Brain pericyte (primary cell): ENCODE results near the gene S100A3.

Source experiments
- DNase-seq: peaks from one replicate; pipeline ENCODE4 v3.0.0-alpha.2; 2012; ENCODE audit warnings: low read depth, low spot score

The S100A3 gene

DNA sequence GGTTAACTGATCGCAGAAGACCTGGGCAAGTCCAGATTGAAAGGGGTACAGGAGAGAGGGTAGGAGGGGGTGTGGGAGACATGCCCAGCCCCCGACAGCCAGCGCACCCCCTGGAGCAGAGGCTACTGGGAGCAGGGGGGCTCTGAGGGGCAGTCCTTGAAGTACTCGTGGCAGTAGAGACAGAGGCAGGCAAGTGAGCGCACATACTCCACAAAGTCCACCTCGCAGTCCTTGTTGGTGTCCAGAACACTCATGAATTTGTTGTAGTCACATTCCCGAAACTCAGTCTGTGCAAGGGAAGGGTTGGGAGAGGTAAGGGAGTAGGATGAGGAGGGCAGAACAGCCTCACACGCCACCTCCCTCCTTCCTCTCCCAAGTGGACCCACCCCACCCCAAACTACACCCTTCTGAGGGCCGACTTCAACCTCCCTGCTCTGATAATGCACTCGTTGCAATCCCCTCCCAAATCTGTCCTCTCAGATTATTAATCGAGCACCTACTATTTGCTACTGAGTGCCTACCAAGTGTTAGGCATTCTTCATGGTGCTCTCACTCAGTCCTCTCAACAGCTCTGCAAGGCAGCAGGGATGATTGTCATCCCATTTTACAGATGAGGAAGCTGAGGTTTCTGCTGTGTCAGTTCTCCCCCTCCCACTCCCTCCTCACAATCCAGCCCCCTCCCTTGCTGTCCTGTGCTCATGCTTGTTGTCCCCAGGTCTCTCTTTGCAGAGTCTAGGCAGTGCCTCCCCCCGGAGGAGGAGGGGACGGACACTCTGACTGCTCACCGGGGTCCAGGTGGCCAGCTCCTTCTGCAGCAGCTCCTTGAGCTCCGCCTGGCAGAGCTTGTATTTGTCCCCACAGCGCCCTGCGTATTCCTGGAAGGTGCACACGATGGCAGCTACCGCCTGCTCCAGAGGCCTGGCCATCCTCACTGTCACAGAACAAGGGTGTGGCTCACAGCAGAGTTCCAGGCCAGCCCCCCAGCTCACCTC lies 1.2 kb downstream of the S100A3 start:
- no peak for DNase-seq

DNA sequence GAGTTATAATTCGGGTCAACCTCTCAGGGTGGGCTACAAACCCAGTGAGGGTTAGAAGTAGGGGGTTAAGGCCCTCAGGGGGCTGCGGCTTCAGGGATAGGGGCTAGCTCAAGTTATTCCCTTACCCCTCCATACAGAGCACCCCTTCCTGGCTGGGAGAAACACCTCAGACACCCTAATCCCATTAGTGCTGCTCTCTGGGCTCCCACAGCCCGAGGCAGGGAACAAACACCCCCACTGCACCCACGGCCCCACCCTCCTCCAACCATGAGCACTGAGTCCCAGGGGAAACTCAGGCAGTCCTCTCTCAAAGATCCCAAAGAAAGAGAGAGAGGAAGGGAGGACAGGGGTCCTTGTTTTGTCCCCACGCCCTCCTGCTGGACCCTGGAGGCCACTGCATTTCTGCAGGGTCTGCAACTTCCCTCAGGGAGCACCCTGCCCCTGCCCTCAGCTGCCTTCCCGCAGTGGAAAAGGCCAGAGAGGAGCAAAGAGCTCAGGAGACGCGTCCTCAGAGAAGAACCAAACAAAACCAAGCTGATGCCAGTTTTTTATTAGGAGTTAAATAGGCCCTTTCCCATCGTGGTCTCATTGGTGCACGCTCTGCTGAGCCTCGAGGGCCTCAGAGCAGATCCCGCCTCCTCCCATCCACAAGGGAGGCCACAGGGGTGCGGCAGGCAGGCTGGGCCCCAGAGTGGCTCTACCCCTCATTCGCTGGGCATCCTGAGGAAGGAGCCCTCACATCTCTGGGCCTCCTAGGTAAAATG lies 2.1 kb downstream of the S100A3 start:
- DNase-seq, result no peak

DNA sequence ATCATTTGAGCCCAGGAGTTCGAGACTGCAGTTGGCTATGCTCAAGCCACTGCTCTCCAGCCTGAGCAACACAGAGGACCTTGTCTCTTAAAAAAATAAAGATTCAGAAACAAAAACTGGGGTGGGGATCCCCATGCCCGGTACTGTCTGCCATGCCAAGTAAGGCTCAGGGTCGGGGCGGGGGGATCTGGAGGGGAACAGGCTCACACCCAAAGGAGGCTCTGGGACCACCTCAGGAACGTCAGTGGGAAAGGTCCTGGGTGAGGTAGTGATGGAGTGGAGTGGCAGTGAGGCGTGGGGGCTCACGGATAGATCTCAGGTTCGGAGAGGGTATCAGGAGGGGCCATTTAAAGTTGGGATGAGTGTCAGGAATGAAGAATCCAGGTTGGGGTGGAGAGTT lies 2.7 kb downstream of the S100A3 start:
- DNase-seq, result no peak

DNA sequence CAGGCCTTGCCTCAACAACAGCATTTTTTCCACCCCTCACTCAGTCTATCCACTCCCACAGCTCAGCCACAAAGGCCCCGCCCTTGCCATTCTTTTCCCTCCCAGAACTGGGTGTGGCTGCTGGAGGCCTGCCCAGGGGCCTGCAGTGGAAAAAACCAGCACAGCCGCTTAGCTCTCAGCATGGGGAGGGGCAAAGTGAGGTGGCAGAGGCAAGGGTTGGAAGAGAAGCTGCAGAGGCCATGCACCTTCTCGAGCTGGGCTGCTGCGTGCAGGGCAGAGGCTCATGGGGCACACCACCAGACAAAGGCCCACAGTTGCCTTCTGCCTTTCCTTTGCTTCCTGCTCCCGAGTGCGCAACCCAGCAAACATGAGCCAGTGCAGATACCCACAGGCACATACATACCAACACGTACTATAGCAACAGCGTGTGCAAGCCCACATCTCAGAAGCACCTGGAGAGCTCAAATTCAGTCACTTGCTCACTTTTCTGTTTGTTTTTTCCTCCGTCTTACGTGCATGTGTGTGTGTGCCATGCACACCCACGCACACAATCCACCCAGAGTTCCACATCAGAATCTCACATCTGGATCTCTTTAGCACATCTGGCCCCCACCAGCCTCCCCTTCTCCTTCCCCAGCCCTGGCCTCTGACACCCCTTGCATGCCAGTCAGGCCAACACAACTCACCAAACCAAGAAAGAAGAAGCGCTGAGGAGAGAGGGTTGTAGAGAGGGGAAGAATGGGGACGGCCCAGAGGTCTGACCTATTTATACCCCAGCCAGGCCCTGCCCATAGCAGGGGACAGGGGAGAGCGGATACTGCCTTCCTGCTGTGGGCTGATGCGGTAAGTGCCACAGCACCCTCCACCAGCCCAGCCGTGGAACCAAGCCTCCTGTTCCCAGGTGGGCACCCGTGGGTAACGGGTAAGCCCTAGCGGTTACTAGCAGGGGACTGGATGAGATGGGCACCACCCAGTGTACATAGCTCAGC lies 3.7 kb downstream of the S100A3 start, which contains the start of gene S100A4:
S100A4 (minus strand) TSS at position 740 of the 989 bp plus-strand sequence. CDS start 1,012 bp downstream, outside the sequence.
- no peak for DNase-seq

DNA sequence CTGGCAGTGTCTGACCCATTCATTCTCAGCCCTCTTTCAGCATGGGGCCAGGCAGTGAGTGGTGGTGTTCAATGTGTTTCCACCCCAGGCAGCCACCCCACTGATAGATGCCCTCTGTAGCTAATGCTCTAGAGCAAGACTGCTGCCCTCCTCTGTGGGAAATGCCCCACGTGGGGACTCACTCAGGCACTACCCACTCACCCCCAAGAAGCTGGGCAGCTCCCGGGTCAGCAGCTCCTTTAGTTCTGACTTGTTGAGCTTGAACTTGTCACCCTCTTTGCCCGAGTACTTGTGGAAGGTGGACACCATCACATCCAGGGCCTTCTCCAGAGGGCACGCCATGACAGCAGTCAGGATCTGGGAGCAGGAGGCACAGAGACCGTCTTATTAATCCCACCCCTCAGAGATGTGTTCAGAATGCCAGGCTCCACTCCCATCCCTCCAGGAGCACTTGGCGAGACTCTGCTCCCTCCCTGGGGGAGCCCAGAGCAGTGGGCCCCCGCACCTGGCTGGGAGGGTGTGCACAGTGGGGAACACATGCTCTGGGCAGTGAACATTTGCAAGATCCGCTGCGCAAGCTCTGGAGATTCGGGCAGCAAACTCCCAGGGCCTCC lies 4.5 kb downstream of the S100A3 start:
- DNase-seq, result no peak

DNA sequence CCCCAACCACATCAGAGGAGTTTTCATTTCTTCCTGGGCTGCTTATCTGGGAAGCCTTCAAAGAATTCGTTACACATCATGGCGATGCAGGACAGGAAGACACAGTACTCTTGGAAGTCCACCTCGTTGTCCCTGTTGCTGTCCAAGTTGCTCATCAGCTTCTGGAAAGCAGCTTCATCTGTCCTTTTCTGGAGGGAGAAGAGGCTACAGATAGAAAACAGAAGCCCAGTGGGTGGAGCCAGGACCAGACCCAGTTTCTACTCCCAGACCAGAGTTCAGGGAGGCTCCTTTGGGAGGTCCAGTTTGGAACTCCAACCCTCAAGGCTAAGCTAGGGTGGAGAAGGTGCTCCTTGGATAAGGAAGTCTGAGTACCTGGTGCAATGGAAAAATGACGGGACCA lies 5.3 kb downstream of the S100A3 start:
- DNase-seq, result no peak

DNA sequence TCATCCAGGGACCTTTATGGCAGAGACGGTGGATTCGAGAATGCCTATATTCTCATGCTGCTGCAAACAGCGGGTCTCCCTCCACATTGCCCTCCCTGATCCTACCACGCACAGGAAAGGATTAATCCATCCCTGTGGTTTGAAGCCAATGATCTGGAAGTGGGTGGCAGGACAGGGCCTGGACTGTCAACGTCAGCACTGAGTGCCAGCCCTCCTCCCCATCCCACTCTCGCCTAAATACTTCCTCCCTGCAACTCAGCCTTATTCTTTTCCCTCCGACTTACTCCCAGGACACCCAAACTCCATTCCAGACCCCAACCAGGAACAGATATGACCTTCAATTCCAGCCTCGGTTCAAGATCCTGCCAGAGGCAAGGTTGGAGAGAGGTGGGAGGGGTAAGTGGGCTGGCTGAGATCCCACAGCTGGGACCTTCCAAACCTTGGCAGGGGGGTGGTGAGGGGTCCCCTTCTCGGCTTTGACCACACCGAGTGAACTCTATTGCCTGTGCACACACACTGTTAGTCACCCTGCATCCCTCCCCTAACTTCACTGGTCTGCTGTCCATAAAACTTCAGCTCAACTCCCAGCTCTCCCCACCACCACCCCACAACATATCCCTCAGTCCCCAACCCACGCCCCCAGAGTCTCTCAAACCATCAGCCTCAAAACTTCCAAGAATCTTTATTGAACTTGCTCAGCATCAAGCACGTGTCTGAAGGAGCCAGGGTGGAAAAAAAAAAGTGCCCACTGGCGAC lies 5.9 kb downstream of the S100A3 start:
- DNase-seq, result no peak

DNA sequence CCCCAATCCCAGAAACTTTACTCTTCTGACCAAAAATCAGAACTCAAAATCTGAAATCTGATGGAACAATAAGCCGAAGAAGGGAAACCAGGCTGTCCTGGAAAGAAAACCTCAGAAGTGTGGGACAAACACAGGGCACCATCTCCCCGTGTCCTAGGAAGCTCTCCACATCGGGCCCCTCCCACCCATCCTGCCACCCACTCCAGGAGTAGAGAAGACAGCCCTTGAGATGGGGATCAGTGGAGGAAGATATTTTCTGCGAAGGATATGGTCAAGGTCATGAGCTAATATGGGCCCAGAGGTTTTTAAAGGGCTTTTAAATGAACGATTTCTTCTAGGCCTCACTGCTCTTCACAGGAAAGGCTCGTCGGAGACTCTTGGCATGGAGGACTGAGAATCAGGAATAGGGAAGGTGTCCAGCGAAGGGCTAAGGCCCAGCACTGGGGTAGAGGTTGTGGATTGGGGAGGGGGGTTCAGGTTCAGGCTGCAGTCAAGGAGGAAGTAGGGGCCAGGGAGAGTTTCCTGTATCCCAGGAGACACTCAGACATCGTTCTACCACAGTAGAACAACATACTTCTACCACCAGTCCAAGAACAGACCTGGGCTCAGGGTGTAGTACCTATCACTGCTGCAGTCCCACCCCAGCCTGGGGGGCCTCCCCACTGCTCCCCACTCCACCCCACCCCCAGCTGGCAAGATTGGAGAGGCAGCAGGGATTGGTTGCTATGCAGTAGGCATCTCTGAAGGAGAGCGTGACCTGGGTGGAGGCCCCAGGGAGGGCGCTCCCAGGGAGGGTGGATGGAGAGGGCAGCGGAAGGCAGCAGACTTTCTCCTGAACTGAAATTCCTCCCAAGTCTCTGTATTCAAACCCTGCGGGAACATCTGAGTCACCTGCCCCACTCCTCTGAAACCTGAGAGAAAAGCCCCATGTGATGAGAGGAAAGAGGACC lies 7.1 kb downstream of the S100A3 start:
- DNase-seq, result no peak

DNA sequence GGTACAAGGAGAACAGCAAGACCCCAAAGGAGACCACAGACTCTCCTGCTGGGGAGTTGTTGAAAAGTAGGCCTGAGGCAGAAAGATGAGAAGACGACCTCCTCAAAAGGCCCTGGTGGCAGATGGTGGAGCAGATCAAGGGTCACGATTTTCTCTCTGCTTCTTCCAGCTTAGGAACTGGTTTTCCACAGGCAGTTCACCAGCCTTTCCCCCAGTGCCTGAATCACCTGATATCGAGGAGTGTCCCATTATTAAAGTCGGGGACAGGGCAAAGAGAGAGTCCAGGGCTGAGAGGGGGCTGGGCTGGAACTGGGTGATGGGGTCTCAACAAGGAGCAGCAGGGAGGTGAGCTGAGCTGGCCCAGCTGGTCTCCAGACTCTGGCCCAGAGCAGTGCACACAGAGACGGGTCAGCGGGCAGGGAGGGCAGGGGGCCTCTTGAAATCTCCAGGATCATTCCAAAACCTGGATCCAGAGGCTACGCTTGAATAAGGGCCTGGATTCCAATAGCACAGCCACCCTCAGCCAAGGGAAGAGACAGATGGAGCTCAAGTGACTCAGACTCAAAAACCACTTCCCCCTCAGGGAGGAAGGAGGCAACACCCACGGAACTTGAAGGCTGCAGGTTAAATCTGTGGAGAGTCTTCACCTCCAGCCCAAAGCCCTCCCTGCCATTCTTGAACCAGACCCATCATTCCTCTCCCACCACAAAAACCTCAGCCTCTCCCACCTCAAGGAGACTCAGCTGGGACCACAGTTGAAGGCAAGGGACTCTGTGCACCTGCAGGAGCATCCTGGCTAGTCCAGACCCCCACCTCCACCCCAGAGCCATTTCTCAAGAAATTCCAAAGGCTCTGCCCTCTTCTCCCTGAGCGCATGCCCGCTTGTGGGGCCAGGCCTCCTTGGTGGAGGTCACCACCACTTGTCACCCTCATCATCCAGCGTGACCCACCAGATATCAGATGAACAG lies 8.4 kb downstream of the S100A3 start, which contains the start of gene S100A5:
S100A5 (minus strand) TSS at position 541 of the 968 bp plus-strand sequence. CDS start 743 bp downstream, outside the sequence.
- DNase-seq, result no peak

DNA sequence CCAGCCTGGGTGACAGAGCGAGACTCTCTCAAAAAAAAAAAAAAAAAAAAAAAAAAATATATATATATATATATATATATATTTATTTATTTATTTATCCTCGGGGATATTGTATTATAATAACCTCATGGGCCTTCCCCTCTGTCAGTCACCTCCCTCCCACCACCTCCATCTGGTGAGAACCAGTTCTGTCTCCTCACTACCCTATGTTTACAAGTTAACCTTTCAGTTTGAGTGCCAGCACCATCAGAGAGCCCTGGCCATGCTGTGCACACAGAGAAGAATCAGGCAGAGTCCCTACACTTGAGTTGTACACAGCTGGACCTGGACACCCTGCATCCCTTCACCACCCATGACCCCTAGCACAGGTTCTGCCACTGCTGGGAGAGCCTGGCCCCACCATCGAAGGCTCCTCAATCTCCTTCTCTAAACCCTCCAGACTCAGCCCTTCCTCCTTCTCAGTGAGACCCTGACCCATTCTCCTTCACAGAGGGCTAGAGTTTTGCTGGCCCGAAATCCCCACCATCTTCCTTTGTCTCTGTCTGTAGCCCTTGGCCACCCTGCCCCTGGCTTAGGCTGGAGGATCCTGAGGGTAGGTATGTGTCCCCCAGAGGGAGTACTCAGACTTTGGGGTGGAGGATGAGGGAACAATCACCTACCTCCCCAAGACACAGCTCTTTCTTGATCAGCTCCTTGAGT lies 9.5 kb downstream of the S100A3 start:
- no peak for DNase-seq

DNA sequence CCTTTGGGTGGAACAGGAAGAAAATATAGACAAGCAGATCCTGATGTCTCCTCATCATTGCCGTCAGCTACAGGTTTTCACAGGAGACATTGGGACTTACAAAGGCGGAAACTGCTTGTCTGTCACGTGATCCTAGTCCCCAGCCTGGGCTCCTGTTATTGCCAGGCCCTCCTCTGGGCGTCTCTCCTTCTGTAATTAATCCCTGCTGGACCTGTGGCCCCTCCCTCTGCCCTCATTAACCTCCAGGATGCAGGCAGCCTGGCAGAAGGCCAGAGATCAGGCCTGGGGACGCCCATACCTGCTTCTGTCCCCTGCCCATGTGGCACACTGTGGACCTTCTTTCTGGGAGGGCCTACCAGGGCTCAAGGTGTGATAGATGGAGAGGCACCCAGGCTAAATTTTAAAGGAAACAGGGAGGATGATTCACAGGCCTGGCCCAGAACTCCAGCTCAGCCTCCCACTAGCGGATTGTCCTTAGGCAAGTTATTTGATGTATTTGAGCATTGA lies 10.7 kb downstream of the S100A3 start:
- DNase-seq, result no peak

DNA sequence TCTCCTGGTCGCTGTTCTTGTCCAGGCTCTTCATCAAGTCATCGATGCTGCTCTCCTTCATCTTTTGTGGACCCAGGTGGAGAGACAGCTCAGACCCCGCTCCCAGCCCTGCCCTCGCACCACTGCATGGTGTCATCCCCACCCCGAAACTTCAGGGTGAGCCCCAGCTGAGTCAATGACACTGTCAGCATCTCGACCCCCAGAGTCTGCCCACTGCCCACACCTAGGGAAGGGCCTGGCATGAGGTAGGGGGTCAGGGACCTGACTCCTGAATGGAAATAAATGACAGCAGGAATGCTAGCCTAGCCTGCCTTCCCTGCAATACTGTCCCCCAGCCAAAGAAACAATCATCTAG lies 11.7 kb downstream of the S100A3 start:
- no peak for DNase-seq

DNA sequence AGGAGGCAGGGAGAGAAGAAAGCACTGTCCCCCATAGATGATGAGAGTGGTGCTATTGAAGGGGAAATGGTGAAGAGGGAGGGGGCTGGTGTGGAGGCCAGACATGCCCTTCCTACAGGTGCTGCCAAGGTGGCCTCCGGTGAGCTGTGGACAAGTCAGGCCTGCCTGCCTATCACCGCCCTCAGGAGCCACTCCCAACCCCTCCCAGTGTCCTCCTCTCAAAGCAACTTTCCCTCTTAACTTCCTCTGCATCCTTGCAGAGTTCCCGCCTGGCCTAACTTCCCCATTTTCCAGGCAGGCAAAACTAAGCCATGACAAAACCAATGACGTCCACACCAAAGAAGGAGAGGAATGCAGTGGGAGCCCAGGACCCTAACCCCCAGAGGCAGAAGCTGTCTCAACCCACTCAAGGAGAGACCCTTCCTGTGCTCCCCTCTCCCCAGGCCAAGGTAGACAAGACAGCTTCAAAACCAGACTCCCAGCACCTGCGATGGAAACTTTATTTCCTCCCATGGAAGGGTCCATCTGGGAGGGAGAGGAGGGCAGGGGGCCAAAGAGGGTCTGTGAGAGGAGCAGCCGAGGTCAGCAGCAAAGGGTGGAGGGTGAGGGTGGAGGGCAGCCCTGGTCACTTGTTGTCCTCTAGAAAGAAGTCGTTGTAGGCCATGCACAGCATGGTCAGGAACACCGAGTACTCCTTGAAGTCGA lies 12.2 kb downstream of the S100A3 start:
- DNase-seq, result no peak

DNA sequence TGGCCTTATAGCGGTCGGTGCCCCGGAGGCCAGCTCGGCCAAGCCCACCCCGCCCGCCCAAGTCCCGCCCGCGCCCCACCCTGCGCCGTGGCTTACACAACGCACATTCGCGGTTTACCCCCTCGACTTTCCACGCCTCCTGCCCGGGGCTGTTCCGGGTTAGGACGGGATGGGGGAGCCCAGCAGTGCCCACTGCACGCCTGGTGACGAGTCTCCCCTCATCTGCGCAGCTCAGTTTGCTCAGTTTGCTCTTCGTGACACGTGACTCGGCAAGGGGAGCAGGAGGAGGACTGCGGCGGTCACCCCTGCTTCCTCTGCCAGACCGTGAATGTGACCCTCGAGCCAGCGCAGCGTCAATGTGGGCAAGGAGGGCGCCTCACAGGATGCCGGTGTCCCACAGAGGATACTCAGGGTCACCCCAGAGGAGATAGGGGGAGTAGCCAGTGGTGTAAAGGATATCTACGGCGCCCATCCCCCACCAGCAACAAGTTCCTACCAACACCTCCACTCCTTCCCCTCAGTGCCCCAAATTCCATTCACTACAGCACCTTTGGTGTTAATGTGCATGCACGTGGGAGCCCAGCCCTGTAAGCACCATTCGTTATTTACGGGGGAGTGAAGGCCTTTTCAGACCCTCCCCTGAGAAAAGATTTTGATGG lies 12.9 kb downstream of the S100A3 start:
- DNase-seq, result peak; percentile 51

DNA sequence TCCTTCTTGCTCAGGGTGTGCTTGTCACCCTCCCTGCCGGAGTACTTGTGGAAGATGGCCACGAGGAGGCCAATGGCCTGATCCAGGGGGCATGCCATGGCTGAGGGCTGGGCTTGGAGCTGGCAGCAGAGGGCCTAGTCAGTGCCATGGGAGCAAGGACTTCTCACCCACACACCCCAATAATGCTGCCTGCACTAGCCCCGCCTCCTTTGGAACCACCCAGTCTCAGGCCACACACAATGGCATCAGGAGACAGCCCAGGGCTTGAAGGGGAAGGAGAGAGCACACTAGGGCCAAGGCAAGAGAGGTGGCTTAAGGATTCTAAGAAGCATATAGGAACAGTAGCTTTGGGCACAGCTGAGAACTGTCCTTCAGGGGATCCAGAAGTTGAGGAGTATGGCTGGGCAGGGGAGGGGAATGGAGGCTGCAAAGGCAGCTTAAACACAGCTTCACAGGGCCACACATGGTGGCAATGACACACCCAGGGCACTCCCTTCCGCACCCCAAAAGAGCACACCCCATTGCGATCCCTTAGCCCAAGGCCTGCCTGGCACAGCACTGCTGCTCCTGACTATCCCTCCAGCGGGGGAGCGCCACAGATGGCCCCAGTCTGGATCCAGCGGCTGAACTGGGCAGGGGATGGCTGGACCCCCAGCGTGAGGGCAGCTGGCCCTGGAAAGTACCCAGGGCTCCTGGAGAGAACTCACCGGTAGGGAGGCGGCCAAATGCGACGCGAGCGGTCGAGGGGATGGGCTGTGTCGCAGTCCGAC lies 13.6 kb downstream of the S100A3 start, which contains the start of gene S100A6:
S100A6 (minus strand) TSS at position 750 of the 770 bp plus-strand sequence; CDS start at position 98, 652 bp downstream.
- no peak for DNase-seq
